Measurements from ENCODE around the gene GRIN2D.
"Not testable (repeated sequence)": the region's sequence is repeated elsewhere in the genome, so short reads cannot be mapped to it uniquely, and the experiment has no call there.

Gene GRIN2D

DNA sequence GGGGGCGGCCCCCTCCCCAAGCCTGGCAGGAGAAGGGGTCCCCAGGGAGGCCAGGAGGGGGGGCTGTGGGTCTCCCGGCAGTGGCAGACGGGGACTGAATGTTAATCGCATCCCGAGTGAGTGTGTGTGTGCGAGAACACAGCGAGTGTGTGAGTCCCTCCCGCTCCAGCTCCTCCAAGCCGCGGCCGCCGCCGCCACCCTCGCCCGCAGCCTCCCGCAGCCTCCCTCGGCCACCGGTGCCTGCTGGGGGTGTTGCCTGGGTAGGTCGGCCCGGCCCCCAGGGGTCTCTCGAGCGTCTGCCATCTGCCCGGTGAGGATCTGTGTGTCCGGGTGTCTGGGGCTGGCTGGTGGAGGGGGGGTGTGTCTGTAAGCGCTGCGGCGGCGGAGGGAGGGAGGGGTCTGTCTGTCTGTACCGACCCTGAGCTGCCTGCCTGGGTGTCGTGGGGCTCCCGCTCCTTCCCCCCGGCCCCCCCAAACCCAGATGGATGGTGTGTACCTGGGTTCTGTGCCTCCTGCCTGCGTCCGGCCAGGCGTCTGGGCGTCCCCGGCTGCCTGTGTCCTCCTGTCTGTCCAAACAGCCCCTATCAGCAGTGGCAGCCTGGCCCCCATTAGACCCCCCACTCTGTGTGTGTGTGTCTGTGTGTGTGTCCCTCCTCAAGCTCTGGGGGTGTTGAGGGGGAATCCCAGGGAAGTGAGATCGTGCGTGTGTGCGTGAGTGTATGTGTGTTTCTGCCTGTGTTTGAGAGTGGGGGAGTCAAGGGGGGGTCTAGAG lies at the start of gene GRIN2D:
TSS of gene GRIN2D (plus strand) at position 110 of the 772 bp plus-strand sequence. CDS start 4,725 bp downstream, outside the sequence.
- peak; percentile 43 for DNase-seq

DNA sequence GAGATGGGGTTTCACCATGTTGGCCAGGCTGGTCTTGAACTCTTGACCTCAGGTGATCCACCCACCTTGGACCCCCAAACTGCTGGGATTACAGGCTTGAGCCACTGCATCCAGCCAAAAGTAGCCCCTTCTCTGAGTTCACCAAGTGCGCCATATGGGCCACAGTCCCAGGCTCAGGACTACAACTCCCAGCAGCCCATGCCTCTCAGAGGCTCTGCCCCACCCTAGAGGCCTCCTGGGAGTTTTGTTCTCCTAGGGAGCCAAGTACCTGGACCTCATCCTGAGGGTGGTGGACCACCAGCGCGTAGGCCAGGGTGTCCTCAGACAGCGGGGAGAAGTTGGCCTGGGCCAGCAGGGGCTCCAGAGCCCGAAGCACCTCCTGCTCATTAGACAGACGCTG lies 48.6 kb upstream of the GRIN2D start:
- DNase-seq: peak; percentile 40

DNA sequence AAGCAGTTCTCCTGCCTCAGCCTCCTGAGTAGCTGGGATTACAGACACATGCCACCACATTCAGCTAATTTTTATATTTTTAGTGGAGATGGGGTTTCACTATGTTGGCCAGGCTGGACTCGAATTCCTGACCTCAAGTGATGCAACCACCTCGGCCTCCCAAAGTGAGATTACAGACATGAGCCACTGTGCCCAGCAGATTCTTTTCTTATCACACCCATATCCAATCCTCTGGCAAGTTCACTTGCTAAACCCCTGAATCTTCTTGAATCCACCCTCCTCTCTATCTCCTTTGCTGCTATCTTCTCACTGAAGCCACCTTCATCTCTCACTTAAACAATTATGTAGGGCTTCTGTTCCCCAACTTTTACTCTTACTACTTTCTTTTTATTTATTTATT lies 47.3 kb upstream of the GRIN2D start:
- DNase-seq: peak; percentile 40

DNA sequence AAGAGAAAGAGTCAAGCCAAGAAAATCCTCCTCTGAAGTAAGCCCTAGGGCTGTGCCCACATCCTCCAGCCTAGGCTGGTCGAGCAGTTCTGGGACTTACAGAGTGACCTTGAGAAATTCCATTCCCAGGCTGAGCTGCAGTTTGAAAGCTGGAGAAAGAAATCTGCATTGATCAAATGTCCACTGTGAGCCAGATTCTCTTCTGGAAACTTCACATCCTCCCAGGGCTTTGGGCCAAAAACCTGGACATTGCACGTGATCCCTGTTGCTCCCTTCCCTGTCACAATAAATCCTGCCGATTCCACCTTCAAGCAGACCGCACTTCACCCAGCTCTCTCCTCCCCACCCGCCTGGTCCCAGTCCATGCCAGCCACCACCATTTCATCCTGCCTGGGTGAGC lies 45.4 kb upstream of the GRIN2D start:
- no peak for DNase-seq

GRCh38 chr19:48348737-48349136 lies 44.7 kb upstream of the GRIN2D start:
- no peak for DNase-seq

DNA sequence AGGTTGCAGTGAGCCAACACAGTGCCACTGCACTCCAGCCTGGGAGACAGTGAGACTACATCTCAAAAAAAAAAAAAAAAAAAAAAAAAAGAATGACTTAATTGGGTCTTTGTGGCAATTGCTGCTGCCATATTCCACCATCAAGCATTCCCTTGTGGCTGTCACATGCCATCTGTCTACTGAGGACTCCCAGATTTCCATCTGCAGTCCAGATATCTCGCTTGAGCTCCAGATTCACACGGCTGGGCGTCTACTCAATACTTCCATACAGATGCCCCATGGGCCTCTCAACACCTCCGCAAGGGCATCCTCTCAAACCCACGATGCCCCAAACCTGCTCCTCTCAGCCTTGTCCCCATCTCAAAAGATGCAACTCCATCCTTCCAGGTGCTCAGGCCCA lies 42.6 kb upstream of the GRIN2D start:
- no peak for DNase-seq

GRCh38 chr19:48351341-48351752 lies 42.1 kb upstream of the GRIN2D start:
- DNase-seq: peak; percentile 87

DNA sequence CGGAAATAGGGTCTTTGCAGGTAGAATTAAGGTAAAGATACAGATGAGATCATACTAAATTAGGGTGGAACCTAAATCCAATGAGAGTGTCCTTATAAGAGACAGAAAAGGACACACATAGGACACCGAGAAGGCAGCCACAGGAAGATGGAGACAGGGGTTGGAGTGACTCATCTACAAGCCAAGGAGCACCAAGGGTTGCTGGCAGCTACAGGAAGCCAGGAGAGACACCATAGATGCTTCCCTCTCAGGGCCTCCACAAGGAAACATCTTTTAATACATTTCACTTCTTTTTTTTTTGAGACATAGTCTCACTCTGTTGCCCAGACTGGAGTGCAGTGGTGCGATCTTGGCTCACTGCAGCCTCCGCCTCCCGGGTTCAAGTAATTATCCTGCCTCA lies 39.8 kb upstream of the GRIN2D start:
- no peak for DNase-seq

DNA sequence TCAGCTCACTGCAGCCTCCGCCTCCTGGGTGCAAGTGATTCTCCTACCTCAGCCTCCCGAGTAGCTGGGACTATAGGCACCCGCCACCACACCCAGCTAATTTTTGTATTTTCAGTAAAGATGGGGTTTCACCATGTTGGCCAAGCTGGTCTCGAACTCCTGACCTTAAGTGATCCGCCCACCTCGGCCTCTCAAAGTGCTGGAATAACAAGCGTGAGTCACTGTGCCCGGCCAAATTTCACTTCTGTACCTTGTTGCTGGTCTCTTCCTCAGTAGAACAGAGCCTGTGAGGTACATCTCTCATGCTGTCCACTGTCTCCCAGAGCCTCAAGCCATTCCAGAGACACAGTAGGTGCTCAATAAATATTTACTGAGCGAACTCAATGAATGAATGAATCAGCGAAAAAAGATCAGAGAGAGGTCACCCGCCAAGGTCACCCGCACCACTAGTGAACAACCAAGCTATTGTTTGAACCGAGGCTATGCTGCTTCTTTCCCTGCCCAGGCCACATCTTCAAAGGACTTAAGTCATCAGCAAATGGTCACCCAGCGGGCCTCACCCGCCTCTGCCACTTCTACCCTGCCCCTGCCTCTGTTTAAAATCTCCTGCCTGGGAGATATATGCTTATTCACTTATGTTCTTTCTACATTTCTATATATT lies 39.0 kb upstream of the GRIN2D start:
- no peak for DNase-seq

DNA sequence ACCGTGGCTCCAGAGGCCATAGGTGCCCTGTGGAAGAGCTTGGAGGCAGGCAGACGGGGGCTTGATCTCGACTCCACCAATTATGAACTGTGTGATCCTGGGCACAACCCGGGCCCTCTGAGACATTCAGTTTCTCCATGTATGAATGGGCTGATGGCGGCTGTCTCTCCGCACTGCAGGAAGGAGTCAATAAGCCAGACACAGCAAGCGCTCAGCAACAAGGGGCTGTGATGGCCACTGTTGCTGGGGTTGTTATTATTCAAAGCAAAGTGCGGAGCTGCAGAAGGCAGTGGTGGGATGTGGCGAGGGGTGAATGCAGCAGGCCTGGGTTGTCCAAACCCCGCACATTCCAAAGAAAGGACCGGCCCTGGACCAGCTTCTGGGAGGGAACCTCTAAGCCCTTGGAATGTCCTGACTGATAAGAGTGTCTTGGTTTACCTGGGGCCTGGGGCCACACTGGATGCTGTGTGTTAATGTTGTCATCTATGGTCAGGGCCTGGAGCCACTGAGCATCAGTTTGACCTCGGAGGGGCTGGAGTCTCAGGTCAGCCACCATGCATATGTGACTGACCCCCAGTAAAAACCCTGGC lies 38.0 kb upstream of the GRIN2D start:
- DNase-seq: no peak

- DNase-seq: no peak
These were observed 34.3 kb upstream of the GRIN2D start for GRCh38 chr19:48359123-48359522.

DNA sequence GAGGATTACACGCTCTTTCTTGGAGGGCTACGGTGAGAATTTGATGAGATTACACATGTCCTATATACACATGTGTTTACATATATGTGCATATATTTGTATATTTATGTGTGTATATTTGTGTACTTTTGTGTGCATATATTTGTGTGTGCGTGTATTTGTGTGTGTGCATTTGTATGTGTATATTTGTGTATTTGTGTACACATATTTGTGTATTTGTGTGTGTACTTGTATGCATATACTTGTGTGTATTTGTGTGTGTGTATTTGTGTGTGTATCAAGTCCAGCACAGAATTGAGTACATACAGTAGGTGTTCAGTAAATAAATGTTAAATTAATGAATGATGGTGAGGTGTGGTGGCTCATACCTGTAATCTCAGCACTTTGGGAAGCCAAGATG lies 31.6 kb upstream of the GRIN2D start:
- no peak for DNase-seq

DNA sequence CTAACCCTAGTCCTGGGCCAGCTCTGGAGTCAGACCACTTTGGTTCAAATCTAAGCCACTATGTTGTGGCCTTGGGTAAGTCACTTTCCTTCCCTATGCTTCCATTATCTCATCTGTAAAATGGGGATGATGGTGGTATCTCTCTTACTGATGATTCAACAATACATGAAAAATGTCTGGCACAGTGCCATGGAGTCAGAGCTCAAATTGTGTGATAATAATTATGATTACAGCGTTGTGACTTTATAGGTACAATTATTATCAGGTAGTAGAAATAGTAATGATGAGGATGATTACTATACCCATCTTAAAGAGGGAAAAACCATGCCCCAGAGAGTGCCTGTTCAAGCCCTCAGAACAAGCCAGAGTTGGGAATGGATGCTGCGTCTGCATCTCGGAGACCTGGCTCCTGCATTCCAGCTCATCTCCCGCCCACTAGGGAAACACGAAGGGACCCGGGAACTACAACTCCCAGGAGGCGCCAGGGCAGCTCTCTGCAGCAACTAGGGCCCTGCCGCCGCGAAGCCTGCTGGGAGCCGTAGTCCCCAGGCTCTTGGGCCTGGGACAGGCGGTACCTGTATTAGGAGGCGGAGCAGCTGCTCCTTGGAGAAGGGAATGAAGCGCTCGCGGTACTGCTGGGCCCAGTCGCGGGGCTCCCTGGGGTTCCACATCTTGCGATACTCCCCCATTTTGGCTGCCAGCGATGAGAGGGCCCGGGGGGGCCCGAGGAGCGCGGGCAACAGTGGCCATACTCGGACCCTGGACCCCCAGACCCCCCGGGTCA lies 30.6 kb upstream of the GRIN2D start:
- peak; percentile 97 for DNase-seq

GRCh38 chr19:48363500-48363809 lies 30.0 kb upstream of the GRIN2D start:
- no peak for DNase-seq

DNA sequence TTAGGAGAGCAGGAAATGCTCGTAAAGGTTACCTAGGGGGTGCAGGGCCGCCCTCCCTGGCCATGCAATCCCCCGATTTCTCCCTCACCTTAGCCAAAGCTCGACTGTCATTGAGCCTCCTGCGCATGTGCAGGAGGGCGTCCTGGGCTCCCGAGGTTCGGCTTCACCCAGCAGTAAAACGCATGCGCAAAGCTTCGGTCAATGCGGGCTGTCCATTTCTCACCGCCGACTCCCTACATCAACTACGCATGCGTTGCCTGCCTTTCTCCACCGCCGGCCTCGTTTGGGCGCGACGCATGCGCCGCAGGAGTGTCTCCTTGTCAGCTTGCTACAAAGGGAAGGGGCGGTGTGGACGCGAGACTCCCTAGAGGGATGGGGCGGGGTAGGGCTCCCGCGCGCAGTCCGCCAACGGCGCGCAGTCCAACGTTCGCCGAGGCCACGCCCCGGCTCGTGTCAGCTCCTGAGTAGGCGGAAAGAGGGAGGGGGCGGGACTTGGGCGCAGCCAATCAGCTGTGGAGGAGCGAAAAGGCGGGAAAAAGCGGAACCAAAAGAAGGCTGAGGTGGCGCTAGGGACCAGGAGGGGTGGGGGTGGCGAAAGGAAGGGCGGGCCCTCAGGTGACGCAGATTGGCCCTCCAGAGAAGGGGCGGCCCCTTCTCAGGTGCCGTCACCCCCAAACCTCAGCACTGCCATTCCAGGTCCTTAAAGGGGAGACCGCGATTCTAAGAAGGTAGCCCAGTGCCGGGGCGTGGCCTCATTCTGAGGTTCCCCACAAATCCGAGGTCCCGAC lies 29.5 kb upstream of the GRIN2D start, which contains the start of the genes SYNGR4 and TMEM143:
TSS of gene SYNGR4 (plus strand) at position 558 of the 788 bp plus-strand sequence. CDS start 1,476 bp downstream, outside the sequence.
TSS of gene TMEM143 (minus strand) at position 131 of the 788 bp plus-strand sequence. CDS start at position 111, 20 bp downstream.
- DNase-seq: peak; percentile 100

DNA sequence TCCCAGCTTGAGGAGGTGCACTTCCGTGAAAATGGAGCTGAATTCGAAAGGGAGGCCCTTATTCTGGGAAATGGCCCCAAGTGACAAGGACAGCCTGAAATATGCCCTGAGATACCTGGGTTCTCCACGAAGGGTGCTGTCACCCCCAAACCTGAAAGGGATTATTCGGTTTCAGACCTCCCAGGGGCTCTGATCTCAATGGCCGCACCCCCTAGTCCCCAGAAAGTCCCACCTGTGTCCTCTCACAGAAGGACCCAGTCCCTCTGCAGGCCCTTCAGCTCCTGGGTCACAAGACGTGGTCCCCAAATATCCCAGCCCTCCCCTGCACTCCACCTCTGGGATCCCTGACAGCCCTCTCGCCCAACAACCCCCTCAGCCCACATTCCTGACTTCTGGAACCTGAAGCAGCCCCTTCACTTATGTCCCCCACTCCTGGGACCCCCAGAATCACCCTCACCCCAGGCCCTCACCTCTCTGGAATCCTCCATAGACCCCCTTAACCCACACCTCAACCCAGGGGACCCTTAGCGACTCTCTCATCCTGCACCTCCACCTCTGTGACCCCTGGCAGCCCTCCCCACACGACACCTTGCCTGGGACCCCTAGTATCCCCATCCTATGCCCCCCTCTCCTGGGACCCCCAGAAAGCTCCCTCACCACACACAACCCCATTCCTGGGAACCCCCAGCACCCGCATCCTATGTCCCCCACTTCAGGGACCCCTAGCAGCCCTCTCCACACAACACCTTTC lies 28.7 kb upstream of the GRIN2D start:
- DNase-seq: no peak

GRCh38 chr19:48365602-48366001 lies 27.9 kb upstream of the GRIN2D start:
- DNase-seq: no peak

DNA sequence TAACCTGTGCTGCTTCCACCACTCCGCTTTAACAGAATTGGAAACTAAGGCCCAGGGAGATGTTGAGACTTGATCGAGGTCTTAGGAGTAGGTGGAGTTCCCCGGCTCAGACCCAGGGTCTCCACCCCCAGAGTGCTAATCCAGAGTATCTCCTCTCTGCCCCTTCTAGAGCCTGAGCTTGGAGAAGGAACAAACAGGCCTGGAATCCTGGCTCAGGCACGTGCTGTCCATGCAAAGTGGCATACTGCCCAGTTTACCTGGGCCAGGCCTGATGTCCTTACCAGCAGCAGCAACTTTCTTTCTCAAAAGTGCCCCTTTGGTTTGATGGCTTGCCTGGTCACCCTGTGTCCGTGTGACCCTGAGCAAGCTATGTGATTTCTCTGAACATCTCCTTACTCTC lies 25.6 kb upstream of the GRIN2D start:
- no peak for DNase-seq

GRCh38 chr19:48368936-48369335 lies 24.5 kb upstream of the GRIN2D start:
- DNase-seq: no peak

- DNase-seq: no peak
These were observed 22.5 kb upstream of the GRIN2D start for GRCh38 chr19:48370955-48371354.

DNA sequence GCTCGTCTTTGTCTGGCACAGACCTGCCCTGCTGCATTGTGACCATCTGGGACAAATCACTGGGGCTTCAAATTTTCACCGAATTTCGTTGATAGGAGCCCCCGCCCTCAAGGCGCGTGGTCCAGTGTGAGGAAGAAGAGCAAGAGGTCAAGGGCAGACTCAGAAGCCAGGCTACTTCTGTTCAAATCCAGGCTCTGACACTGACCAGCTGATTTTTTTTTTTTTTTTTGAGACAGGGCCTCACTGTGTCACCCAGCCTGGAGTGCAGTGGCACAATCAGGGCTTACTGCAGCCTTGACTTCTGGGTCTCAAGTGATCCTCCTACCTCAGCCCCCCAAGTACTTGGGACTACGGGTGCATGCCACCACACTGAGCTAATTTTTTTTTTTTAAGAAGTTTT lies 22.1 kb upstream of the GRIN2D start:
- DNase-seq: no peak

DNA sequence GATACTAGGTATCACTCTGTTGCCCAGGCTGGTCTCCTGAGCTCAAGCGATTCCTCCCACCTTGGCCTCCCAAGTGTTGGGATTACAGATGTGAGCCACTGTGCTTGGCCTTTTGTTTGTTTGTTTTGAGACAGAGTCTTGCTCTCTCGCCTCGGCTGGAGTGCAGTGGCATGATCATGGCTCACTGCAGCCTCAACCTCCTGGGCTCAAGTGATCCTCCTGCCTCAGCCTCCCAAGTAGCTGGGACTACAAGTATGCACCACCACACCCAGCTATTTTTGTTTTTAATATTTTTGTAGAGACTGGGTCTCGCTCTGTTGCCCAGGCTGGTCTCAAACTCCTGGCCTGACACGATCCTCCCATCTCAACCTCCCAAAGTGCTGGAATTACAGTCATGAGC lies 21.7 kb upstream of the GRIN2D start:
- not testable (repeated sequence) for DNase-seq

Measured in hematopoietic multipotent progenitor cell treated with erythropoietin and hydrocortisone succinate and interleukin-3 and kit ligand, for 4 days (in vitro differentiated cells).